K562 (cell line): ENCODE results near the gene TPRX2. TPM values are rescaled to one million over a fixed set of nuclear protein-coding genes. Genes with fewer than 3 reads are reported as not detected.

ENCODE experiments used
- ATAC-seq: fragments of 200-7000 bp; cut with Tn5 transposase; 3 replicates; pipeline ENCODE4 v1.9.1; 2020; ENCODE audit warnings: moderate library complexity
- BruUV-seq: library from RNA; stranded (reverse); fragments of 400-500 nt; replicated peaks from 2 replicates; lab custom pipeline; 2021; lab: Mats Ljungman, UMichigan
- CTCF ChIA-PET: fragments of 300-600 bp; formaldehyde crosslinking; extraction: SDS; loops from one replicate; lab custom pipeline; 2021; ENCODE audit warnings: low intra/inter-chr PET ratio; lab: Yijun Ruan, JAX
- POLR2A ChIA-PET: fragments of 300-600, 350-650 bp; sonication (Branson Sonifier 250); formaldehyde crosslinking; extraction: SDS; loops from one replicate; lab custom pipeline; 2021; ENCODE audit warnings: antibody characterized with exemption, inconsistent platforms; lab: Yijun Ruan, JAX
- DNase-seq, 4 experiments: peaks; one replicate each; pipeline versions ENCODE4 v3.0.0 to v3.0.0-alpha.2; 2011 to 2018; ENCODE audit warnings: low spot score in 3 of 4, mixed read lengths in 3 of 4; ENCODE audit errors: extremely low read depth in 1 of 4
- FAIRE-seq: peaks from 2 replicates; lab custom pipeline; 2011; peaks lifted over from hg19 to GRCh38; lab: Jason Lieb, UNC
- H2AFZ ChIP-seq: 2 replicates; pipeline ENCODE4 v1.6.0; 2011; ENCODE audit warnings: low read depth, low read length, control low read depth, inconsistent platforms
- H3K27ac ChIP-seq: fragments of 200-600 bp; 3 replicates; pipeline ENCODE4 v1.8.0; 2011; ENCODE audit warnings: low read depth, mild to moderate bottlenecking, control low read depth, inconsistent platforms, low read length, moderate library complexity, mixed read lengths; ENCODE audit errors: extremely low read depth
- H3K27me3 ChIP-seq, 2 experiments: fragments of 300-600 bp in 1 of 2; 2 replicates in 1 of 2; 3 replicates in 1 of 2; pipeline versions ENCODE4 v1.6.0 to v1.8.0; 2011; ENCODE audit warnings: inconsistent platforms in 2 of 2, low read length in 2 of 2, mild to moderate bottlenecking in 1 of 2, mixed read lengths in 1 of 2, moderate library complexity in 1 of 2; ENCODE audit not compliant: control insufficient read depth in 2 of 2, insufficient read depth in 2 of 2
- H3K36me3 ChIP-seq: fragments of 300-600 bp; 3 replicates; pipeline ENCODE4 v1.8.0; 2011; ENCODE audit warnings: mild to moderate bottlenecking, low read length, inconsistent platforms; ENCODE audit not compliant: control insufficient read depth, insufficient read depth
- H3K4me1 ChIP-seq, 2 experiments: fragments of 200-600 bp in 1 of 2; replicated peaks in 1 of 2; 2 replicates in 1 of 2; 3 replicates in 1 of 2; pipeline versions ENCODE4 v1.5.1 to v1.8.0; 2011; ENCODE audit warnings: inconsistent platforms in 2 of 2, low read length in 2 of 2, mild to moderate bottlenecking in 1 of 2, mixed read lengths in 1 of 2, moderate library complexity in 1 of 2; ENCODE audit not compliant: control insufficient read depth in 2 of 2, insufficient read depth in 2 of 2
- H3K4me2 ChIP-seq: 2 replicates; pipeline ENCODE4 v1.6.1; 2011; ENCODE audit warnings: low read length, control low read depth, inconsistent platforms, mixed read lengths; ENCODE audit not compliant: insufficient read depth
- H3K4me3 ChIP-seq: fragments of 200-600 bp; sonication (generic), shearing (Covaris generic); 2 replicates; pipeline ENCODE4 v1.5.1; 2016; ENCODE audit warnings: control low read depth, inconsistent platforms
- H3K79me2 ChIP-seq: fragments of 200-600 bp; 3 replicates; pipeline ENCODE4 v1.8.0; 2011; ENCODE audit warnings: low read length, inconsistent platforms; ENCODE audit not compliant: control insufficient read depth, insufficient read depth
- H3K9ac ChIP-seq, 2 experiments: 2 replicates each; pipeline versions ENCODE4 v1.6.0 to v1.6.1; 2011; ENCODE audit warnings: low read depth in 2 of 2, low read length in 2 of 2, control low read depth in 1 of 2, inconsistent platforms in 1 of 2, mild to moderate bottlenecking in 1 of 2, mixed read lengths in 1 of 2; ENCODE audit not compliant: insufficient read depth in 1 of 2
- H3K9me1 ChIP-seq: one replicate; pipeline ENCODE4 v1.6.0; 2011; ENCODE audit warnings: inconsistent platforms, mild to moderate bottlenecking, low read length, moderate library complexity; ENCODE audit not compliant: control insufficient read depth, insufficient read depth
- H3K9me3 ChIP-seq: replicated peaks from 2 replicates; pipeline ENCODE4 v1.5.1; 2011; ENCODE audit warnings: low read depth, low read length, inconsistent platforms; ENCODE audit not compliant: control insufficient read depth, insufficient read depth
- H4K20me1 ChIP-seq: replicated peaks from 2 replicates; pipeline ENCODE4 v1.6.1; 2011; ENCODE audit warnings: low read length, inconsistent platforms, mixed read lengths; ENCODE audit not compliant: control insufficient read depth, insufficient read depth
- CTCFL ChIP-seq: IDR thresholded peaks from 2 replicates; pipeline ENCODE4 v1.6.1; 2011; ENCODE audit warnings: borderline replicate concordance, low read depth, mild to moderate bottlenecking, moderate library complexity, low read length; ENCODE audit not compliant: insufficient read depth, poor library complexity, severe bottlenecking
- FOXA3 ChIP-seq, 2 experiments: fragments of 450-650 bp in 1 of 2; sonication (generic) in 1 of 2; formaldehyde crosslinking; IDR thresholded peaks in 1 of 2; conservative IDR thresholded peaks in 1 of 2; 2 replicates each; pipeline versions ENCODE4 v1.4.0 to v1.8.0; 2020 to 2022; ENCODE audit warnings: mild to moderate bottlenecking in 2 of 2, missing genetic modification reagents in 1 of 2
- GABPB1 ChIP-seq: sonication (generic); formaldehyde crosslinking; IDR thresholded peaks from 2 replicates; pipeline ENCODE4 v1.8.0; 2022; ENCODE audit warnings: mild to moderate bottlenecking, missing genetic modification reagents
- HMG20B ChIP-seq: fragments of 250-450 bp; sonication (Bioruptor Pico); IDR thresholded peaks from 2 replicates; pipeline ENCODE4 v1.5.0; 2021; ENCODE audit warnings: mild to moderate bottlenecking
- MAX ChIP-seq: sonication (generic); formaldehyde crosslinking; IDR thresholded peaks from 2 replicates; pipeline ENCODE4 v1.9.0; 2022; ENCODE audit warnings: mild to moderate bottlenecking, missing genetic modification reagents
- MIER1 ChIP-seq: fragments of 450-650 bp; IDR thresholded peaks from 2 replicates; pipeline ENCODE4 v1.6.1; 2016; ENCODE audit warnings: antibody characterized with exemption, mild to moderate bottlenecking, low read depth
- POU5F1 ChIP-seq: fragments of 150-350 bp; IDR thresholded peaks from 2 replicates; pipeline ENCODE4 v1.6.1; 2014; ENCODE audit warnings: borderline replicate concordance, low read length, low read depth, mild to moderate bottlenecking; ENCODE audit not compliant: partially characterized antibody
- PTRF ChIP-seq: fragments of 450-650 bp; IDR thresholded peaks from 2 replicates; pipeline ENCODE4 v1.6.1; 2016; ENCODE audit warnings: mild to moderate bottlenecking, missing genetic modification characterization, missing compliant biosample characterization
- PYGO2 ChIP-seq: fragments of 450-650 bp; IDR thresholded peaks from 2 replicates; pipeline ENCODE4 v1.6.1; 2016; ENCODE audit warnings: mild to moderate bottlenecking, missing genetic modification characterization, moderate library complexity, missing compliant biosample characterization
- RERE ChIP-seq: sonication (generic); formaldehyde crosslinking; IDR thresholded peaks from 2 replicates; pipeline ENCODE4 v1.8.0; 2023; ENCODE audit warnings: missing genetic modification reagents, mild to moderate bottlenecking, borderline replicate concordance
- RFX7 ChIP-seq: fragments of 250-450 bp; sonication (Bioruptor Pico); IDR thresholded peaks from 2 replicates; pipeline ENCODE4 v1.5.1; 2021; ENCODE audit warnings: mild to moderate bottlenecking
- SMARCA5 ChIP-seq: fragments of 450-650 bp; IDR thresholded peaks from 2 replicates; pipeline ENCODE4 v1.6.1; 2016
- STAG1 ChIP-seq: sonication (generic); formaldehyde crosslinking; IDR thresholded peaks from 2 replicates; pipeline ENCODE4 v1.5.0; 2020; ENCODE audit warnings: missing genetic modification reagents, borderline replicate concordance
- ZFP1 ChIP-seq: fragments of 450-650 bp; formaldehyde crosslinking; IDR thresholded peaks from 2 replicates; pipeline ENCODE4 v1.4.0; 2020; ENCODE audit warnings: mild to moderate bottlenecking, mixed read lengths
- ZNF431 ChIP-seq: sonication (generic); formaldehyde crosslinking; IDR thresholded peaks from 2 replicates; pipeline ENCODE4 v1.8.0; 2022; ENCODE audit warnings: mild to moderate bottlenecking, missing genetic modification reagents
- ZSCAN29 ChIP-seq: fragments of 450-650 bp; IDR thresholded peaks from 2 replicates; pipeline ENCODE4 v1.6.1; 2017
- ZSCAN32 ChIP-seq: fragments of 450-650 bp; formaldehyde crosslinking; IDR thresholded peaks from 2 replicates; pipeline ENCODE4 v1.4.0; 2020; ENCODE audit warnings: mild to moderate bottlenecking, moderate library complexity
- WGBS: fragments of 100-300 bp; shearing (Covaris generic); methylation state at CpG from one replicate; pipeline ENCODE4 v1.1.6; 2016; ENCODE audit warnings: low coverage, mixed read lengths; ENCODE audit not compliant: insufficient coverage; ENCODE audit errors: missing lambda C conversion rate; 5-methylcytosine and 5-hydroxymethylcytosine counted together
- in situ Hi-C: fragments of 300-500 bp; cut with MboI; formaldehyde crosslinking; loops from 4 replicates; pipeline ENCODE4 v1.15.0; 2018; ENCODE audit warnings: inconsistent platforms, mixed read lengths
- intact Hi-C: fragments of 100-400 bp; cut with micrococcal nuclease; formaldehyde crosslinking; loops from 2 replicates; pipeline ENCODE4 v1.14.2; 2022
- polyA plus RNA-seq, 8 experiments: library from polyadenylated mRNA; depleted of rRNA in 4 of 8; stranded (reverse) in 5 of 8; unstranded in 3 of 8; fragments of >200 nt; fragmentation: Nextera tagmentation in 2 of 8; fragmentation: Illumina TruSeq in 1 of 8; extraction: Ambion mirVana in 2 of 8; extraction: Trizol in 1 of 8; gene quantifications; 2 replicates each; pipeline versions ENCODE4 v1.2.1 to v1.2.3, GENCODE V29; 2011 to 2014; ENCODE audit warnings: inconsistent platforms in 1 of 8, missing spikeins in 1 of 8
- total RNA-seq, 7 experiments: library from RNA; depleted of rRNA in 6 of 7; stranded (reverse); fragments of >200 nt in 6 of 7; fragmentation: Illumina TruSeq in 2 of 7; extraction: Trizol in 2 of 7; gene quantifications; 2 replicates each; pipeline versions ENCODE4 v1.2.1 to v1.2.3, GENCODE V29; 2011 to 2021; ENCODE audit warnings: low replicate concordance in 1 of 7

Gene TPRX2
- total and polyA plus RNA-seq, 9 of the 15 experiments (the other 6 are each of a cell fraction or from before 2014, with no cell fraction given) = not detected

- H3K4me3 ChIP-seq = no peak overlapping the region
- no peak overlapping the region for H2AFZ ChIP-seq
- peaks cover 0 to 8% of the 10 kb centered on the region in 2 experiments; a peak in 3 of 5 replicates for H3K27me3 ChIP-seq
- H3K9me3 ChIP-seq = peaks cover 2% of the 10 kb centered on the region; the same call in 1 of the 2 replicates
- no peak for FAIRE-seq
- no TSS peak for BruUV-seq
- no peak for DNase-seq
- intact Hi-C loops (no loop called here), in situ Hi-C loops (loop anchor here (10.0 kb wide), 1 partner anchor 76 kb away; no protein-coding TSS in a partner anchor)
- no peaks in the 10 kb centered on the region for H3K9me1 ChIP-seq
- no peaks in the 10 kb centered on the region for H3K79me2 ChIP-seq
- no peak for ATAC-seq
- no peak overlapping the region for H3K4me2 ChIP-seq
- POLR2A ChIA-PET = no interaction called here
- no peak overlapping the region for H3K9ac ChIP-seq
- CTCF ChIA-PET = no interaction called here
- no peak overlapping the region for H3K27ac ChIP-seq
- no peaks in the 10 kb centered on the region for H4K20me1 ChIP-seq
- 39% methylated on average over 4 of the region's 4 CpGs for WGBS
- H3K36me3 ChIP-seq = no peaks in the 10 kb centered on the region
- peaks cover 0 to 5% of the 10 kb centered on the region in 2 experiments; a peak in 2 of 5 replicates for H3K4me1 ChIP-seq
- TF ChIP-seq SMARCA5 (no peak), PYGO2 (tag) (no peak), ZNF431 (CRISPR knock-in tag) (no peak), MIER1 (no peak), POU5F1 (no peak), ZSCAN32 (CRISPR knock-in tag) (no peak), CTCFL (no peak), RFX7 (CRISPR knock-in tag) (no peak), MAX (CRISPR knock-in tag) (no peak), PTRF (no peak), RERE (no peak), ZFP1 (no peak), ZSCAN29 (no peak), FOXA3 (CRISPR knock-in tag; conservative IDR thresholded peaks at IDR 0.05 in 1 of 2, IDR thresholded peaks at IDR 0.05 in 1 of 2) (no peak), STAG1 (CRISPR knock-in tag) (no peak), GABPB1 (CRISPR knock-in tag) (no peak), HMG20B (CRISPR knock-in tag) (no peak)
These were observed 19.9 kb downstream of the TPRX2 start for GRCh38 chr19:47878906-47879305.
